Type B pancreatic cell (in vitro differentiated cells): ENCODE data around the gene BEND4. TPM values are rescaled to one million over a fixed set of nuclear protein-coding genes. Genes with fewer than 3 reads are reported as not detected.

Source experiments
- DNase-seq: peaks from one replicate; pipeline ENCODE4 v3.0.0; 2021; ENCODE audit warnings: mixed read lengths; ENCODE audit not compliant: unreplicated experiment; ENCODE audit errors: extremely low spot score
- H3K27ac Mint-ChIP-seq: 2 replicates; pipeline ENCODE4 v1.8.0; 2021; ENCODE audit warnings: mild to moderate bottlenecking, mixed read lengths
- H3K27me3 Mint-ChIP-seq: 2 replicates; pipeline ENCODE4 v1.8.0; 2021; ENCODE audit warnings: mixed read lengths
- H3K36me3 Mint-ChIP-seq: 2 replicates; pipeline ENCODE4 v1.8.0; 2021; ENCODE audit warnings: mixed read lengths
- H3K4me1 Mint-ChIP-seq: one replicate; pipeline ENCODE4 v1.8.0; 2021; ENCODE audit warnings: mixed read lengths; ENCODE audit not compliant: unreplicated experiment
- H3K4me3 Mint-ChIP-seq: 2 replicates; pipeline ENCODE4 v1.8.0; 2021; ENCODE audit warnings: mild to moderate bottlenecking, mixed read lengths
- H3K9me3 Mint-ChIP-seq: 2 replicates; pipeline ENCODE4 v1.8.0; 2021; ENCODE audit warnings: mixed read lengths
- total RNA-seq: library from RNA; stranded (reverse); gene quantifications from 2 replicates; pipeline ENCODE4 v1.2.1, GENCODE V29; 2021; ENCODE audit warnings: low replicate concordance
- TF ChIP-seq, protein P1 (sequence below): fragments of 200-600 bp; sonication (generic); conservative IDR thresholded peaks from 2 replicates; pipeline ENCODE4 v1.5.0; 2021; ENCODE audit warnings: antibody characterized with exemption, mild to moderate bottlenecking

The BEND4 gene
- total RNA-seq, 1 donor from 2014 or later: 0.31 TPM

DNA sequence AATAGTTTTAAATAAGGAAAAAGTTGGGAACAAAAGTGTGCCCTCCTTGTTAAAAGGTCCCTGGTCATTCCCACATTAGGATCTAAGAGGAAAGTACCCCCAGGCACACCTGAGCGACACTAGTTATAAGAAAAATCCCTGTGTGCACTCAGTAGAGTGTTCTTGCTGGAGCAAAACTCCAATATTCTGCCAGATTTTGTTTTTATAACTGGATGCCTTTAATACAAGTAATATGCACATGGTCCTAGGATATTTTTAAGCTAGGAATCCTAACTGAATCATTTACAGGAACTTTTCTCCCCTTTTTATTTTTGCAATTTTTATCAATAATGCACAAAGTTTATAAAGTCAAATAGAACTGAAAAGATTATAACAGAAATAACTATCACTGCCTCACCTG, 68.6 kb downstream of the BEND4 start:
- TF ChIP-seq, protein P1, sequence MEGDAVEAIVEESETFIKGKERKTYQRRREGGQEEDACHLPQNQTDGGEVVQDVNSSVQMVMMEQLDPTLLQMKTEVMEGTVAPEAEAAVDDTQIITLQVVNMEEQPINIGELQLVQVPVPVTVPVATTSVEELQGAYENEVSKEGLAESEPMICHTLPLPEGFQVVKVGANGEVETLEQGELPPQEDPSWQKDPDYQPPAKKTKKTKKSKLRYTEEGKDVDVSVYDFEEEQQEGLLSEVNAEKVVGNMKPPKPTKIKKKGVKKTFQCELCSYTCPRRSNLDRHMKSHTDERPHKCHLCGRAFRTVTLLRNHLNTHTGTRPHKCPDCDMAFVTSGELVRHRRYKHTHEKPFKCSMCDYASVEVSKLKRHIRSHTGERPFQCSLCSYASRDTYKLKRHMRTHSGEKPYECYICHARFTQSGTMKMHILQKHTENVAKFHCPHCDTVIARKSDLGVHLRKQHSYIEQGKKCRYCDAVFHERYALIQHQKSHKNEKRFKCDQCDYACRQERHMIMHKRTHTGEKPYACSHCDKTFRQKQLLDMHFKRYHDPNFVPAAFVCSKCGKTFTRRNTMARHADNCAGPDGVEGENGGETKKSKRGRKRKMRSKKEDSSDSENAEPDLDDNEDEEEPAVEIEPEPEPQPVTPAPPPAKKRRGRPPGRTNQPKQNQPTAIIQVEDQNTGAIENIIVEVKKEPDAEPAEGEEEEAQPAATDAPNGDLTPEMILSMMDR: no peak
- Mint-ChIP-seq H3K4me3 (no peak overlapping the region), H3K4me1 (no peaks in the 10 kb centered on the region), H3K27ac (no peak overlapping the region), H3K27me3 (no peaks in the 10 kb centered on the region), H3K36me3 (peaks cover 20% of the 10 kb centered on the region), H3K9me3 (no peaks in the 10 kb centered on the region)
- DNase-seq: no peak

DNA sequence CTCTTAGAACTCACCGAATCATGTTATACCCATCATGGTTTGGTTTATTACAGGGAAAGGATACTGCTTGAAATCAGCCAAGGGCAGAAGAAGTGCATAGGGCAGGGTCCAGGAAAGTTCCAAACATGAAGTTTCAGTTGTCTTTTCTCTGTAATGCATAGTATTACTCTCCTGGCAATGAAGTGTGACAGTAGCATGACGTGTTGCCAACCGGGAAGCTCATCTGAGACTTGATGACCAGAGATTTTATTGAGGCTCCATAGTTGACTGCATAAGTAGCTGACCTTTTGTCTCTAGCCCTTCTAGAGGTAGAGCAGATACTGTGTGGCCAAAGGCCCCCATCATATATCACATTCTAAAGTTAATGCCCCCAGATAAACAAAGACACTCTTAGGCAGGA, 72.1 kb downstream of the BEND4 start:
- H3K4me1 Mint-ChIP-seq: no peaks in the 10 kb centered on the region
- no peak for DNase-seq

DNA sequence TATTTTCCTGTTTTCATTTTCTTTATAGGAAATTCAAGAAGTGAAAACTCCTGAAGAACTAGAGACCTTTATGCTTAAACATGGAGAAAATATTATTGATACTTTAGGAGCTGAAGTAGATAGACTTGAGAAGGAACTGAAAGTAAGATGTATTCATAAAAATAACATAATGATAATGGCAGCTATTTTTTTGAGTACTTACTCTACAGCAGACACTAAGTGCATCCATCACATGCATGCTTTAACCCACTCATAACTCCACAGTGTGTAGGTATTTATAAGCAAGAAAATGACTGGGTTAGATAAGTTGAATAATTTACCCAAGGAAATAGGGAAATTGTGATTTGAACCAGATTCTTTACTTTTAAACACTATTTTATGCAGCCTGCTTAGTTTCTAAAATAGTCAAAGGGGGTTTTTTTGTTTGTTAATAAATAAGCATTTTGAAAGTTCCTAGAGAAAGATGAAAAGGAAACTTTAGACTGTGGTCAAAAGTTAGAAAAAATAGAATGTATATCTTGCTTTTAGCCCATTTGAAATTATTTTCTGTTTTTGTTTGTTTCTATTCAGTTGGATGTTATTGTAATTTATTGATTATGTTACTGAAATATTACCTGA, 74.2 kb downstream of the BEND4 start:
- Mint-ChIP-seq H3K4me3 (no peak overlapping the region), H3K36me3 (peaks cover 9% of the 10 kb centered on the region), H3K27me3 (no peaks in the 10 kb centered on the region), H3K4me1 (no peaks in the 10 kb centered on the region), H3K9me3 (no peaks in the 10 kb centered on the region), H3K27ac (no peak overlapping the region)
- TF ChIP-seq, protein P1: no peak
- no peak for DNase-seq

More for the DNA sequence above, 72.1 kb downstream of the BEND4 start:
- H3K4me3 Mint-ChIP-seq: no peak overlapping the region
- peaks cover 9% of the 10 kb centered on the region for H3K36me3 Mint-ChIP-seq
- no peaks in the 10 kb centered on the region for H3K9me3 Mint-ChIP-seq
- TF ChIP-seq, protein P1: no peak
- no peaks in the 10 kb centered on the region for H3K27me3 Mint-ChIP-seq
- no peak overlapping the region for H3K27ac Mint-ChIP-seq

DNA sequence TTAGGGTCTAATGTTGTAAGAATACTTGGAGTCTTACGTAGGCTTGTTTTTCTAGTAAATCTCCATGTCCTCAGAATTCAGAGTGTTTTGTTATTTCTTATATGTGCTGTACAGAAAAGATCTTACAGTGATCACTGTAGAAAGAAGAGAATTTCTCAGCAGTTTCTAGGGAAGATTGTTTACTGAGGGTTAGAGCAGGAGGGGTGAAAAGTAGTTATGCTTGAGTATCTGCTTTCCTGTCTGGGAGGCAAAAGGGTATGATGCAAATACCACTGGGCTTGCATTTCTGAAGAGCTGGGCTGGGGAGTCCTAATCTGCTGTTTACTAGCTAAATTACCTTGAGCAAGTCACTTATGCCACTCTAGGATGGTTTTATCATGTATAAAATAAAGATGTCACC, 78.2 kb downstream of the BEND4 start:
- H3K4me3 Mint-ChIP-seq: no peak overlapping the region
- H3K4me1 Mint-ChIP-seq: no peaks in the 10 kb centered on the region
- no peaks in the 10 kb centered on the region for H3K27me3 Mint-ChIP-seq
- TF ChIP-seq, protein P1: no peak
- H3K36me3 Mint-ChIP-seq: peaks cover 8% of the 10 kb centered on the region
- H3K9me3 Mint-ChIP-seq: no peaks in the 10 kb centered on the region
- no peak for DNase-seq
- H3K27ac Mint-ChIP-seq: no peak overlapping the region

DNA sequence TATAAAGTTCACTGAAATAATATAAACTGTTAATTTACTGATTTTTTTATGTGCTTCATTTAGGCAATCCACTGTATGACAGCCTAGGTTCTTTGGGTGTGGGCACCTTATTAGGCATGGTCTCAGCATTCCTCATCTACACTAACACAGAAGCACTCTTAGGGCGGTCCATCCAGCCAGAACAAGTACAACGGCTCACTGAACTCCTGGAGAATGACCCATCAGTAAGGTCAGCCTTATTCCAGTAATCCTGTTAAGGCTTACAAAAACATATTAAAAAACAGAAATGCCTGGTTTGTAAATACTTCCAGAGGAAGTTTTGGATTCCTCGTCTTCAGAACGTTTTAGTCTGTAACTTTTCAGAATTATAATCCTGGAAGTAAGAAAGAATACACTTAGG, 82.0 kb downstream of the BEND4 start:
- H3K9me3 Mint-ChIP-seq: no peaks in the 10 kb centered on the region
- H3K36me3 Mint-ChIP-seq: peaks cover 13% of the 10 kb centered on the region

More for the DNA sequence above, 82.0 kb downstream of the BEND4 start:
- no peak overlapping the region for H3K27ac Mint-ChIP-seq
- H3K4me1 Mint-ChIP-seq: no peaks in the 10 kb centered on the region
- no peak overlapping the region for H3K4me3 Mint-ChIP-seq
- no peaks in the 10 kb centered on the region for H3K27me3 Mint-ChIP-seq
- TF ChIP-seq, protein P1: no peak
- DNase-seq: no peak
